ENCODE measurements around the gene FBXW12.

FBXW12 gene

GRCh38 chr3:48409291-48410201, 37.5 kb downstream of the FBXW12 start:
- DNase-seq (ENCODE audit: low read depth): no peak

DNA sequence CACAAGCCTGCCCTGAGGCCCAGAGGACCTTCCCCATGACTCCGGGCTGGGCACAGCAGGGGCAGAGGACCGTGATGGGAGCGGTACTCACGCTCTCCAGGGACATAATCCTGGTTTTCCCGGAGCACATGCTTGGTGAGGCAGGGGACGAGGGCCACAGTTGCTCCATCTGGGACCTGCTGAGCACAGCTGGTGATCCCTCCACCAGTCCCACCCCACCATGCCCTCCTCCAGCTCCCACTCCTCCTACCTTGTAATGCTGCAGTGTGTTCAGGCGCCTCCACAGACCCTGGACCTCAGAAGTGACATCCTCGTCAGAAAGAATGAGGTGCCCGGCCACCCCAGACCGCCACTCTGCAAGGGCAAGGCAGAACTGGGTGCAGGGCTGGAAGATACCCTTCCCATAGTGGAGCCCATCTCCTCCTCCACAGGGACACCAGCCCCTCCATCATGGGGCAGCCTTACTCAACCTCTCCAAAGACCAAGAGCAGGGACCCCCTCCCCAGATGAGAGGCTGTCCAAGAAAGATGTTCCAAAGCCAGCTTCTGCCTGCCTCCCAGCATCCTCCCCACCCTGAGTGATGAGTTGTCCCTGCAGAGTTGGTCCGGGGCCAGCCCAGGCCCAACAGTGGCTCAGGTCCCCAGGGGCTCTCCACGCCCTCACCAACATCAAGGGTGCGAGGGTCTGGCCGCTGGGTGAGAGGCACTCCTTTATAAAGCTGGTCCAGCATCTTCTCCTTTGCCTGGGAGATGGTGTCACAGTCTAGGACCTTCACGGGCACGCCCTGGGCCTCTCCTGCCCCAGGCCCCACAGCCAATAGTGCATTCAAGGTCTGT, 38.4 kb downstream of the FBXW12 start:
- DNase-seq (ENCODE audit: low read depth): no peak

- no peak for DNase-seq (ENCODE audit: low read depth)
Measured at GRCh38 chr3:48411041-48411588, 39.1 kb downstream of the FBXW12 start.

DNA sequence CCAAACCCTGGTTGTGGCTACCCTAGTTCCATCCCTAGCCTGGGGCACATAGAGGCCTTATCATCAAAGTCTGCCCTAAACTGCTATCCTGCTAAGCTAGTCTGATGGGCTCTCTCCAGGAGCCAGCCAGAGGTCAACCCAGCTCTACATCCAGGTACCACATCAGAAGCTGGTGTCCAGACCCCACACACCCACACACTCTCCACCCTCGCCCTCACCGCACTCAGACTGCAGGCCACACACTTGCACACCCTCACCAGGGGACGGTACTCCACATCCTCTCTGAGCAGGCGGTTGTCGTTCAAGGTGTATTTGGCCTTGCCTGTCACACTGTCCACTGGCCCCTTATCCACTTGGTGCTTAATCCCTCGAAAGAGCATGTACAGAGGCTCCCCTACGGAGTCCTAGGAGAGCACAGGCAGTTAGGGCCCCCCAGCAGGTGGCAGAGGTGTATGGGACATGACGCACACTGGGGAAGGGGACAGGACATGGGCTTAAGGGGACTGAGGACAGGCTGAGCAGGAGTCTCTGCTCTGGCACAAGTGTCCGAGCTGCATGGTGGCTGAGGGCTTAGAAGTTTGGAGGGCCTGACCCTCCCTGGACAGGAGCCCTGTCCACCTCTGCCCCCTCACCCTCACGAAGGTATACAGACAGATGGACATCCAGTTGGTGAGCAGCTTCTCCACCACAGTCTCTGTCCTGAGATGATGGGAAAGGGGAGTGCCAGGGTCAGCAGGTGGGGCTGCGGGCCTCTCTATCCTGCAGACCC, 39.8 kb downstream of the FBXW12 start:
- DNase-seq (ENCODE audit: low read depth): no peak

GRCh38 chr3:48412375-48413001, 40.5 kb downstream of the FBXW12 start:
- DNase-seq (ENCODE audit: low read depth): no peak

GRCh38 chr3:48413086-48413485, 41.1 kb downstream of the FBXW12 start:
- no peak for DNase-seq (ENCODE audit: low read depth)

- DNase-seq (ENCODE audit: low read depth): no peak
Measured at GRCh38 chr3:48413611-48414010, 41.6 kb downstream of the FBXW12 start.

GRCh38 chr3:48414376-48415250, 42.6 kb downstream of the FBXW12 start:
- DNase-seq (ENCODE audit: low read depth): no peak

DNA sequence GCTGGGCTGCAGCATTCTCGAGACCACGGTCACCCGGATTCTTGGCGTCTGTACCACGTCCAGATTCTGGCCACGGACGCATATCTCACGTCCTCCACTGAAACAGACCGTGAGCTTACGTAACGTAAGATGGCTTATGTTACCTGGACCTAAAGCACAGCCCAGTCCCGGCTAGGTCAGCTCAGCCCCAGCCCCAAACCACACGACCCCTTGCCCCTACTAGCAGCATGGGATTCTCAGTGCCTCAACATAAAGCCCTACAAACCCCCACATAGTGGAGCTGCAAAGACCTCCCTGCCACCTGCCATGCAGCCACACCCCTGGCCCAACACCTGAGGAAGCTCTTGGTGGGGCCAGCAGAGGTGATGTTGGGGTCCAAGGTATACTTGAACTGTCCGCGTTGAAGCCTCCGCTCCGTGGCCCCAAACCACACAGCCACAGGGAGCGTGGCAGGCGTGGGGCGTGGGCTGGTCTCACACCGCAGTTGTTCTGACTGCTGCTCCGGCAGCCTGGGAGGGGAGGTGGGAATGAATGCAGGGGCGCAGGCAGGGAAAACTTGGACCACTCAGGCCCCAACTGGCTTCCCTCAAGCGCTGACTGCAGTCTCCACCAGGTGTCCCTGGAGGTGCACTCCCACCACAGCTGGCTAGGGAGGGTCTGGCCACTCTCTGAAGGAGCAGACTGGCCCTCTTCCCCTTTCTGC, 43.4 kb downstream of the FBXW12 start:
- DNase-seq (ENCODE audit: low read depth): no peak

- no peak for DNase-seq (ENCODE audit: low read depth)
Measured at GRCh38 chr3:48416091-48416505, 44.1 kb downstream of the FBXW12 start.

GRCh38 chr3:48416546-48416945, 44.5 kb downstream of the FBXW12 start:
- DNase-seq (ENCODE audit: low read depth): no peak

- no peak for DNase-seq (ENCODE audit: low read depth)
Measured at GRCh38 chr3:48417529-48418108, 45.6 kb downstream of the FBXW12 start.

DNA sequence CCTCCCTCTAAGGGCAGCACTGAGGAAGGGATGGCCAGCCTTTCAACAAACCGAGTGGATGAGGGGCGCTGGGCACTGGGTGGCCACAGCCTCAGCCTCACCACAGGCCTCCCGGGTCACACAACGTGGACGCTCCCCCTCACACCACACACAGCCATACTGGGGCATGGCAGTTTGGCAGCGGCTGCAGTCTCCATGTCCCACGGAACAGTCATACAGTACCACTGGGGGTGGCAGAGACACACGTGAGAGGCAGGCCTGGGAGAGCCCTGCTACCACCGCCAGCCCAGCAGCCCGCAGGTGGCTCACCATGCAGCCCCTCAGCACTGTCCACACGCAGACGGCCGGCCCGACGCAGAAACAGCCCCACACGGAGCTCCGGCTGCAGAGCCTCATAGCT, 46.1 kb downstream of the FBXW12 start:
- no peak for DNase-seq (ENCODE audit: low read depth)

DNA sequence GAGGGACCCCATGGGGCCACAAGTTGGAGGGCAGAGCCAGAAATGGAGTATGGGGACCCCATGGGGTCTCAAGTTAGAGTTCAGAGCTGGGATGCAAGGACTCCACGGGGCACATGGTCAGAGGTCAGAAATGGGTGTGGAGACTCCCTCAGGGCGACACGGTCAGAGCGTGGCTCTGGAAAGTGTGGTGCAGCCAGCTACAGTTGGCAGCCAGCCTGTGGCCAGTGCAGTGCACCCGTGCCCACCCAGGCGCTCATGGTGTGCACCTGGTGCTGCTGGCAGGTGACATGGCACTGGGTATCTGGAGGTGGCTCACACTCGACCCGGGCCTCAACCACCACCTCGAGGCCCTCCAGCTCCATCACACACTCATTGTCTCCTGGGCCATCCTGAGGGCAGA, 46.6 kb downstream of the FBXW12 start:
- no peak for DNase-seq (ENCODE audit: low read depth)

- DNase-seq (ENCODE audit: low read depth): no peak
Measured at GRCh38 chr3:48419149-48419548, 47.1 kb downstream of the FBXW12 start.

DNA sequence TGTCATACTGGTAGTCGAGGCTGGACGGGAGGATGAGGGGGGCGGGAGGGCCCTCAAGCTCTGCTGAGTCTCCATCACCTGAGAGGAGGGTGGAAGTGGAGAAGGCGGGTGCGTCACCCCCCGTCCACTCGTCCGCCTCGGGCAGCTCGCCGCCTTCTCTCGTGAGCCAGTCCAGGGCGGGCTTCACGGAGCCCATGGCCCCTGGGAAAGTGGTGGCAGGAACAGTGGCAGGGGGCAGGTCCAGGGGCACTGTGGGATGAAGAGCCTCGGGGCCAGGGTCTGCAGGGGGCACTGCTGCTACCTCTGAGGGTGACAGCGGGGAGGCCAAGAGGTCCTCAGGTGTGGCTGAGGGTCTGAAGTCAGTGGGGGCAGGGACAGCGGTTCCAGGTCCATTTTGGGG, 47.6 kb downstream of the FBXW12 start:
- DNase-seq (ENCODE audit: low read depth): no peak

GRCh38 chr3:48420561-48420960, 48.5 kb downstream of the FBXW12 start:
- no peak for DNase-seq (ENCODE audit: low read depth)

GRCh38 chr3:48422272-48422671, 50.3 kb downstream of the FBXW12 start:
- DNase-seq (ENCODE audit: low read depth): no peak

DNA sequence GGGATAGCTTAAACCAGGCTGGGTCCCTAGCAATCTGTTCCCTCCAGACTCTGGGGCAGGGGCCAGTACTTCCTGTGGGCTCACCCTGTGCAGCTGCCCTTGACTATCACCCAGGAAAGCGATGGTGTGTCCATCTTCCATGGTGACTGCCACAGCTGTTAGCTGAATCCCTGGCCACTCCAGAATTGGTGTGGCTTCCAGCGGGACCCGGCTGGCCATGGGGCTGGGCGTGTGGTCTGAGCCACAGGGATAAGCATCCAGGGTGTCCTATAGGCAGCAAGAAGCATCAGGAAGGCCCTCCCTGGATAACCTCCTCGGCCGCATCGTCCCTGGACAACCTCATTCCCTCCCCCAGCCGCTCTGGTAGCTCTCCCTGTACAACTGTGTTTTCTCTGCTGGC, 50.7 kb downstream of the FBXW12 start:
- DNase-seq (ENCODE audit: low read depth): no peak

Measured in GM04504 (cell line).